Measurements from ENCODE around the gene PDLIM7.

The PDLIM7 gene

GRCh38 chr5:177472460-177473442, 24.7 kb downstream of the PDLIM7 start:
- DNase-seq: peak; percentile 49

DNA sequence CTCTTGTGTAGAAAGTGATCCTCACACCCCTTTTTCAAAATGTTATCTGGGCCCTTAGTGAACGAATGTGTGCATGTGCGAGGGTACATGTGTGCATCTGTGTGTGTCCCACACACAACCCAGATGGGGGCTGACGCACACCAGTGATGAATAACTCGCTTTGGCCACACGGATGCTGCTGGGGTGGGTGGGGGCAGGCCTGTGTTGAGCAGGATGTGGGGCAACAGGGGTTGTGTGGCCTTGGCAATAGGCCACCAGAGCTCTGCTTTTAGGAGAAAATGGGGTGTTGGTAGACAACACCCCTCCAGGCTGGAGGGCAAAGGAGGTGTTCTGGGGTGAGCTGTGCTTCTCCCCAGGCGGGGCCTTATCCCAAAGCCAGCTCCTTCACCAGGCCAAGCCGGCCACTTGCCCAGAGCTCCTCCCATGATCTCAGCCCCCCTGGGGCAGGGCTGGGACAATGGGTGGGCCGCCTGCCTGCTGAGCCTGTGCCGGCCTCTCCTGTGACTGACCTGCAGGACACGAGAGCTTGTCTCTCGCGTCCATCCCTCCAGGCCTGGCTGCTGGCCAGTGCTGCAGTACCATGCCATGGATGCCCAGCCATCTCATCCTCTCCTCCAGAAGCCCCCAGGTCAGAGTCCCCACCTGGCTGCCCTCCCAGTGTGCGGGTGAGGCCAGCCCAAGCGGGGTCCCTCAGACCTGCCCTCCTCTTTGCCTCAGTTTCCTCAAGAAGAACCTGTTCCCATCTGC, 25.6 kb downstream of the PDLIM7 start:
- no peak for DNase-seq

GRCh38 chr5:177470759-177471536, 26.5 kb downstream of the PDLIM7 start:
- no peak for DNase-seq

- no peak for DNase-seq
Measured at GRCh38 chr5:177469750-177470525, 27.5 kb downstream of the PDLIM7 start.

DNA sequence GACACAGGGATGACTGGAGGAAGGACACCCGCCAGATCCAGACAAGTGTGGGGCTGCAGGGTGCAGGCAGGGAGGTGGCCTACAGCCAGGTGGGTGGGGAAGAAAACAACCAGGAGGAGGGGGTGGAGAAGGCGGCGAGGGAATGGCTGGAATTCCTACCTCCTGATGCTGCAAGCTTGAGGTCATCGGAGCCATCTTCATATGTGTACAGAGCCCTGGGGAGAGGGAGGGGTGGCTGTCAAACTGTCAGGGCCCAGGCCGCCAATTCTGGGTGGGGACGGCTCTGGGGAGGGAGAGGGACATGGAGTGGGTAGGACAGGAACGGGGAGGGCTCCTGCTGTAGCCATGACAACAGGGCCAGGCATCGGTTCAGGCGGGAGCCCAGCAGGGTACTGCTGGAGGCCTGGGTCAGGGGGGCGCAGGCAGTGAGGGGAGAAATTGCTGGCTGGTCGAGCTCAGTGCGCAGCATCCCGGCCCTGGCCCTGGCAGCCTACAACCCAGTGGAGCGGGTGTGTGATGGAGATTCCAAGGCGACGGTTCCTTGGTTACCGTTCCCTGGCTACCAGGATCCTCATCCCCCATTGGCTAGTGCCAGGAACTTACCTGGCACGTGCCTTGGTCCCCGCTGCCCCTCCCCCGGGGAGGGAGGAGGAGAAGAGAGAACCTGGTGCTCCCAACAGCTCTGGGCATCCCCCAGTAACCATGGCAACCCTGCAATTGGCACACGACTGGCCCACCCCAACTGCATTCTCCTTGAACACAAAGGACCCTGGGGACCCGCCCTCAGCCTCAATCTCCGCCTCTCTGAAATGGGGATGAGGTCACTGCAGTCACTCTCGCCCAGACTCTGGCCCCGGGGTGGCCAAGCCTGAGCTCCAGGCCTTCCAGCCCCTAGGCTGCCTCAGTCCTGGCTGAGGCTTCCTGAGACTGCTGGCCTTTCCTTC, 28.4 kb downstream of the PDLIM7 start:
- no peak for DNase-seq

DNA sequence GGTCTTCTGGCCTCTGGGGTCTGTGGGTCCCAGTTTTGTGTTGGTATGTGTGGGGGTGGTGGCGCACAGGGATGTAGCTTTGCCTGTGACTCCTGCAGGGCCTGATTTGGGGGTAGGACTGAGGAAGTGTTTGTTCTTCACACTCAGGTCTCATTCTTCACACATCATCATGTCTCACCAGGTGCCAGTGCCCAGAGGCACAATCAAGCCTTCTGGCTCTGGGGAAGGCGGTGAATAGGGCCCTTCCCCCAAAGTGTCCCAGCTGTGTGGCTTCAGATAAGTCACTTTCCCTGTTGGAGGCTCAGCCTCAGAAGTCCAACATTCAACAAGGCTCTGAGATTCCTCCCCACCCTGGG, 29.1 kb downstream of the PDLIM7 start:
- no peak for DNase-seq

GRCh38 chr5:177467436-177467835, 30.0 kb downstream of the PDLIM7 start:
- no peak for DNase-seq

DNA sequence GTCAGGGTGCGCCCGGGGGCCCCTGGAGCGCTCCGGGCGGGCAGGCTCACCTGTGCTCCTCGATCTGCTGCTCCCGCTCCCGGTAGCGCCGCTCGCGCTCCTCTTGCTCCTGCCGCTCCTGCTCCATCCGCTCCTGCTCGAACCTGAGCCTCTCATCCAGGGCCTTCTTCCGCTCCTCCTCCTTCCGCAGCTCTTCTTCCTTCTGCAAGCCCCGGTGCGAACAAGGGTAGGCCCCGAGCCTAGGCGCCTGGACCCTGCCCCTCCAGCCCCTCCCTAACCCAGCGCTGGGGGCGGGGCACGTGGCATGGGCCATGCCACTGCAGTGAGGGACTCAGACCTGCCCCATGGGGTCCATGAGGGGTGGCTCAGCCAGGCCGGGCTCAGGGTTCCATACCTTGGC, 30.5 kb downstream of the PDLIM7 start:
- no peak for DNase-seq

- DNase-seq: no peak
Measured at GRCh38 chr5:177465044-177465443, 32.4 kb downstream of the PDLIM7 start.

DNA sequence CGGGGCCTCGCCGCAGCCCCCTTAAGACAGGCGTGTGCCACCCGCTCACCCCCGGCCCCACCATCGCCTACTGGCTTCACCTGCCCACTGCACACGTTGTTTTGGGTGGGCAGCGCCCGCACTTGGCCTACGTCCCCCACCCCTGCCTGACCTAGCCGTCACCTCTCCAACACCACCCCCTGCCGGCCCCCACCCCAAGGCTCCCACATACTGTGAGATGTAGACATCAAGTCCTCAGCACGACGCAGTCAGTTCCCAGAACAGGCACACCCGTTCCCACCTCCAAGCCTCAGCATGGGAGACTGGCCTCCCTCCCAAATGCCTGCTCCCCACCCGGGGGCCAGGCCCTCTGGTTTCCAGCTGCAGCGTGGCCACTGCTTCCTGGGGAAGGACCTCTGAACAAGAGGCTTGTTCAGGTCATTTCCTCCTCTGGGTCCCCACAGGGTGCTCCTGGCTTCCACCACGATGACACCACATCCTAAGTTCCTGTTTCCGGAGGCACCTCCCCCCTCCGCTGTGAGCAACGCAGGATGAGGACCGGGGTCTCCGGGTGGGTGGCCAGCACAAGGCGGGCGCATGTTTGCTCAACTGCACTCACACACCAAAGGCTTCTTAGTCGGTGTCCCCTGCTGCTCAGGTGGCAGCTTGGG, 35.3 kb downstream of the PDLIM7 start:
- no peak for DNase-seq

DNA sequence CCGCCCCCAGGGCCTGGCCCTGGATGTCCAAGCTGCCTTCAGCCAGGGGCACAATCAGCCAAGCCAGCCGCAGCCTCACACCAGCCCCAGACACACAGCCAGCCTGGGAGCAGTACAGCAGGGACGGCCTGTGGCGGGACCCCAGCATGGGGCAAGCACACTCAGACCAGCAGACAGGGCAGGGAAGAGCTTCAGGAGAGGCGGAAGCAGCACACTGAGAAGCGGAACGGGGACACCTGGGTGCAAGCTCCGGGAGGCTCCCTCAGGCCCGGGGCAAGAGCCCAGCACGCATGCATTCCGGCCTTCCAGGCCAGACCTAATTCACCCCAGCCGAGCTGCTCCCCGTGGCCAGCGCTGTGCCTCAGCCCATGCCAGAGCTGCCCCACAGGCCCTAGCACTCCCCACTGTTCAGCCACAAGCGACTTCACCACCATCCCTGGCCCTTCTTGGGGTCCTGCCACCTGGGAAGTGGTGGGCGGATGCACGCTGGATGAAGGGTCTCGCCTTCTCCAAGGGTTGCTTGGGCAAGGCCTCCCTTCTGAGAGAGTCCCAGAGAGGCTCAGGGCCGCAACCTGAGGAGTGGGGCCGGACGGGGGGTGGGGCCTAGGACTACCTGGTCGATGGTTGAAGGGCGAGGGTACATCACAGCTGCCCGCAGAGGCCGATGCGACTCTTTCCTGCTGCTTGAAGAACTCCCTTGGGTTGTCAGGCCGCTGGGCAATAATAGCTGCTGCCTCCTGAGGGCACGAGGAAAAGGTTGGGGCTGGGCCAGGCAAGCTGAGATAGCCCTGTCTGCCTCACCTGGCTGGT, 37.4 kb downstream of the PDLIM7 start:
- no peak for DNase-seq

DNA sequence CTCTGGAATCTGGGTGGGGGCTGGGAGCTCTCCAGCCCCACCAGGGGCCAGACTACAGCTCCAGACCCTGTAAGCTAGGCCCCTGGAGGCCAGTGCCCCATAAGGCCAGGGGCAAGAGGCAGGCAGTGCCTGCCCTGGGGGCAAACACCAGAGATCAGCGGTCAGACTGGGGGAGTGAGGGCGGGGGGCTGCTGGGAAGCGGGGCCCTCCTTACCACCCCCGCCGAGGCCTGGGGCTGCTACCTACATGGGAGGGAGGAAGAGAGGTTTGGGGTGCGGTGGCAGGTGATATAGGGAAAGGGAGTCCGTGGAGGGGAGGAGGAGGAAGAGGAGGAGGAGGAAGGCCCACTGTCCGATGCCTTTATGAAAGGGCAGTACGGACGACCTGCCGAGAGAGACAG, 38.0 kb downstream of the PDLIM7 start:
- no peak for DNase-seq

- DNase-seq: no peak
Measured at GRCh38 chr5:177458912-177459350, 38.5 kb downstream of the PDLIM7 start.

GRCh38 chr5:177457852-177458681, 39.3 kb downstream of the PDLIM7 start:
- DNase-seq: no peak

- peak; percentile 84 for DNase-seq
Measured at GRCh38 chr5:177456976-177457851, 40.2 kb downstream of the PDLIM7 start.

GRCh38 chr5:177456591-177456964, 40.8 kb downstream of the PDLIM7 start:
- DNase-seq: no peak

DNA sequence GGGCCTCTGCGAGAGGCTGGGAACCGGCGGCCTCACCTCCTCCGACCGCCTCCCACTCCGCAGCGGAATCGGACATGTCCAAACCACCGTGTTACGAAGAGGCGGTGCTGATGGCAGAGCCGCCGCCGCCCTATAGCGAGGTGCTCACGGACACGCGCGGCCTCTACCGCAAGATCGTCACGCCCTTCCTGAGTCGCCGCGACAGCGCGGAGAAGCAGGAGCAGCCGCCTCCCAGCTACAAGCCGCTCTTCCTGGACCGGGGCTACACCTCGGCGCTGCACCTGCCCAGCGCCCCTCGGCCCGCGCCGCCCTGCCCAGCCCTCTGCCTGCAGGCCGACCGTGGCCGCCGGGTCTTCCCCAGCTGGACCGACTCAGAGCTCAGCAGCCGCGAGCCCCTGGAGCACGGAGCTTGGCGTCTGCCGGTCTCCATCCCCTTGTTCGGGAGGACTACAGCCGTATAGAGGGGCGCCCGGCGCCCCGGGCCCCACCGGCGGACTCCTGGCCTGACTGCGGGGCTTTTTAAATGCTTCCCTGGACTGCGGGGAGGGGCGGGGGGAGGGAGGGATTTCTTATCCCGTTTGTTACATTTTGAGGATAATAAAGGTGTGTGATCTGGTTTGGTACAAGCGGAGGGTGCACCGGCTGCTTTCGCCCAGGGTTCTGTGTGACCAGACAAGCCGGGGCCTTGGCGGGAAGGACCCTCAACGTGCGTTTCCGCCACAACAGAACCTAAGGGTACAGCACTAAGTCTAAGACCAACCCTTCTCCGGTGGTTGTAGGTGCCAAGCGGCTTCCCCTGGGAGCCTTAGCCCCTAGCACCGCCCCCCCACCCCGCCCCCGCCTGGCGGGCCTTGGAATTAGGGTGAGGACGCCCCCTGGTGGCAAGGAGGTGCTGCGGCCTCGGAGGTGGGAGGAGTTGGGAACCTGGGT, 41.5 kb downstream of the PDLIM7 start:
- DNase-seq: peak; percentile 96

Data from activated CD4-positive, alpha-beta T cell treated with anti-CD3 and anti-CD28 coated beads, Interleukin-10, Interleukin-2, amounts not matched to agents 100 ng/mL and 50 ng/mL, durations not matched to agents 16 hours and 8 hours (primary cell).